Measurements from ENCODE around the gene RHNO1. TPM values are rescaled to one million over a fixed set of nuclear protein-coding genes. Genes with fewer than 3 reads are reported as not detected.

Gene RHNO1
- total and polyA plus RNA-seq, 12 donors = 2.5 to 10.9 (median 6.9) TPM

DNA sequence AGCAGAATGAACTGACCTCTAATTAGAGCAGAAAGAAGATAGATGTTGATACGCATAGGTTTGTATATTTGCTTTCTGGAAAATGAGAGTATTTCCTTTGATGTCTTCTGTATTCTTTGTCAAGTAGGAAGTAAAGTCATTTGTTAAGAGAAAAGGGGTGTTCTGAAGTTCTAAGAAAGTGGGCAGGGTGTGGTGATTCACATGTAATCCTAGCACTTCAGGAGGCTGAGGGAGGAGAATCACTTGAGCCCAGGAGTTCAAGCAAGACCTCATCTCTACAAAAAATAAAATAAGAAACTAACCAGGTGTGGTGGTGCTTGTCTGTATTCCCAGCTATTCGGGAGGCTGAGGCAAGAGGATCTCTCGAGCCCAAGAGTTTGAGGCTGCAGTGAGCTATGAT, 2.8 kb downstream of the RHNO1 start:
- H3K27me3 ChIP-seq = no peaks in the 10 kb centered on the region
- H3K4me3 ChIP-seq = no peak overlapping the region
- intact Hi-C loops (cut with DNase I) = loop anchor here in 6 of 10 donors (5.0 to 10.0 kb wide), 3 partner anchors 65 to 155 kb away; no protein-coding TSS in a partner anchor
- H3K36me3 ChIP-seq = peaks cover 0 to 9% (median 0%) of the 10 kb centered on the region in 9 donors
- 98 to 99% methylated on average over 3 of the region's 3 CpGs for WGBS, 2 donors
- TF ChIP-seq, protein P1, sequence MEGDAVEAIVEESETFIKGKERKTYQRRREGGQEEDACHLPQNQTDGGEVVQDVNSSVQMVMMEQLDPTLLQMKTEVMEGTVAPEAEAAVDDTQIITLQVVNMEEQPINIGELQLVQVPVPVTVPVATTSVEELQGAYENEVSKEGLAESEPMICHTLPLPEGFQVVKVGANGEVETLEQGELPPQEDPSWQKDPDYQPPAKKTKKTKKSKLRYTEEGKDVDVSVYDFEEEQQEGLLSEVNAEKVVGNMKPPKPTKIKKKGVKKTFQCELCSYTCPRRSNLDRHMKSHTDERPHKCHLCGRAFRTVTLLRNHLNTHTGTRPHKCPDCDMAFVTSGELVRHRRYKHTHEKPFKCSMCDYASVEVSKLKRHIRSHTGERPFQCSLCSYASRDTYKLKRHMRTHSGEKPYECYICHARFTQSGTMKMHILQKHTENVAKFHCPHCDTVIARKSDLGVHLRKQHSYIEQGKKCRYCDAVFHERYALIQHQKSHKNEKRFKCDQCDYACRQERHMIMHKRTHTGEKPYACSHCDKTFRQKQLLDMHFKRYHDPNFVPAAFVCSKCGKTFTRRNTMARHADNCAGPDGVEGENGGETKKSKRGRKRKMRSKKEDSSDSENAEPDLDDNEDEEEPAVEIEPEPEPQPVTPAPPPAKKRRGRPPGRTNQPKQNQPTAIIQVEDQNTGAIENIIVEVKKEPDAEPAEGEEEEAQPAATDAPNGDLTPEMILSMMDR (IDR thresholded peaks at IDR 0.05) = no peak
- no peaks in the 10 kb centered on the region for H3K9me3 ChIP-seq
- DNase-seq (no peak), ATAC-seq (no peak)
- peaks cover 10 to 26% (median 18%) of the 10 kb centered on the region in 9 donors for H3K4me1 ChIP-seq
- H3K27ac ChIP-seq = no peak overlapping the region

- no peak for DNase-seq
- H3K9me3 ChIP-seq = no peaks in the 10 kb centered on the region
- intact Hi-C loops (cut with DNase I) = loop anchor here in 8 of 10 donors (2.0 to 10.0 kb wide), 7 partner anchors 57 to 157 kb away; no protein-coding TSS in a partner anchor
- TF ChIP-seq, protein P1 (IDR thresholded peaks at IDR 0.05) = no peak
- peaks cover 0 to 35% (median 0%) of the 10 kb centered on the region in 9 donors for H3K36me3 ChIP-seq
- H3K4me3 ChIP-seq = no peak overlapping the region
- WGBS, 2 donors = 87 to 91% methylated on average over 2 of the region's 2 CpGs
- no peaks in the 10 kb centered on the region for H3K27me3 ChIP-seq
- peaks cover 0 to under 1% (median 0%) of the 10 kb centered on the region in 9 donors for H3K4me1 ChIP-seq
- H3K27ac ChIP-seq = no peak overlapping the region
- no peak for ATAC-seq
These were observed 7.8 kb downstream of the RHNO1 start for GRCh38 chr12:2884810-2885209.

- H3K27ac ChIP-seq = no peak overlapping the region
- TF ChIP-seq, protein P1 (IDR thresholded peaks at IDR 0.05) = no peak
- H3K9me3 ChIP-seq = no peaks in the 10 kb centered on the region
- H3K36me3 ChIP-seq = peaks cover 0 to 32% (median 0%) of the 10 kb centered on the region in 9 donors
- H3K4me1 ChIP-seq = peaks cover 0 to 13% (median 10%) of the 10 kb centered on the region in 9 donors
- H3K27me3 ChIP-seq = no peaks in the 10 kb centered on the region
- WGBS, 2 donors = 95 to 97% methylated on average over 10 of the region's 10 CpGs
- no peak for ATAC-seq
- no peak for DNase-seq
- intact Hi-C loops (cut with DNase I) = loop anchor here in 7 of 10 donors (5.0 to 10.0 kb wide), 5 partner anchors 55 to 155 kb away; no protein-coding TSS in a partner anchor
- H3K4me3 ChIP-seq = no peak overlapping the region
These were observed 9.9 kb downstream of the RHNO1 start for GRCh38 chr12:2886768-2887450.

DNA sequence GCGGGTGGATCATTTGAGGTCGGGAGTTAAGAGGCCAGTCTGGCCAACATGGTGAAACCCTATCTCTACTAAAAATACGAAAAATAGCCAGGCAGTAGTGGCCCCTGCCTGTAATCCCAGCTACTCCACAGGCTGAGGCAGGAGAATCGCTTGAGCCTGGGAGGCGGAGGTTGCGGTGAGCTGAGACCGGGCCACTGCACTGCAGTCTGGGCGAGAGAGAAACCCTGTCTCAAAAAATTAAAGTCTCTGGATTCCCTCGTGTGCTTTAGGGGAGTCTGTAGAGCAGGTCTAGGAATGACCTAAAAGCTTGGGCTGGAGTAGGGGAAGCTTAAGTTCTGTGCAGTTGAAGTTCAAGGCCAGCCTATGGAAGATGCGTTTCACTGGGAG, 13.0 kb downstream of the RHNO1 start:
- H3K9me3 ChIP-seq = no peaks in the 10 kb centered on the region
- H3K27ac ChIP-seq = peak overlapping the region in 9 of 10 donors; percentile 68 to 96 (median 93)
- TF ChIP-seq, protein P1 (IDR thresholded peaks at IDR 0.05) = no peak
- intact Hi-C loops (cut with DNase I) = loop anchor here in 2 of 10 donors (2.0 to 5.0 kb wide), 4 partner anchors 52 to 143 kb away; partner anchors contain the start of gene TEAD4 (in 1 of the 2)
- H3K4me3 ChIP-seq = peak overlapping the region; percentile 84 to 100 (median 95)
- no peak for DNase-seq
- H3K4me1 ChIP-seq = peaks cover 0 to 30% (median 17%) of the 10 kb centered on the region in 9 donors
- WGBS, 2 donors = 74% methylated on average over 10 of the region's 10 CpGs
- peaks cover 0 to 32% (median 0%) of the 10 kb centered on the region in 9 donors for H3K36me3 ChIP-seq
- no peaks in the 10 kb centered on the region for H3K27me3 ChIP-seq
- no peak for ATAC-seq

Measured in heart right ventricle (tissue), 16 donors.